Fibroblast of peridontal ligament (primary cell): Measurements from ENCODE around the gene RAP1GAP2.

Experiments
- DNase-seq: peaks from one replicate; pipeline ENCODE4 v3.0.0-alpha.2; 2010; ENCODE audit errors: extremely low read depth

RAP1GAP2 gene

DNA sequence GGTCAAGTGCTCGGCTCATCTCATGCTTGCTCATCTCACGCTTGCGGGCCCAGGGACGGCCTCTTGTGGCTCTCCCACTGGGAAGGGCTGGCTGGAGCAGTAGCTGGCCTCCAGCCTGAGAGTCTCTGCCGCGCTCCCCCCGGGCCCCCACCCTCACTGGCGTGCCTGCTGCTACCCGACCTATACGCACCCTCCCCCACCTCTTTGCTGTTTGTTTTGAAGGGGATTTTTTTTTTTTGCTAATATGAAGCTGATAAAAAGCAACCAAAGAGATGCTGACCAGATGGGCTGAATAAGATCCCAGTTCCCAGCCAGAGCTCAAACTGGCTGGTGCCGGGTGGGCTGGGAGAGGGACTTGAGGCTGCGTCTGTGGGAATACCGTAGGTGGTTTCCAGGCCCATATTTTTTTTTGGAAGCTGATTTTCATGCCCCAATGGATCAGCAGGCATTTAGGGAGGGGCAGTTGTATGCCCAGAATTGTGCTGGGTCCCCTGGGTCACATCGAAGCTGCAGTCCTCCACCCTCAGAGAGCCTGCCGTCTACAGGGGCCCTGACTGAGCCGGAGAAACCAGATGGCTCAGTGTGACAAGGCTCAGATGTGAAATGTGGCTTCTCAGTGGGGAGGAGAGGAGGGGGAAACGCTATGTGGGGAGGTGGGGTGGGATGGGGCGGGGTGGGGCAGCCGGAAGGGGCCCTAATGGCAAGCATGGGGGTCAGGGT, 115.0 kb downstream of the RAP1GAP2 start:
- no peak for DNase-seq

DNA sequence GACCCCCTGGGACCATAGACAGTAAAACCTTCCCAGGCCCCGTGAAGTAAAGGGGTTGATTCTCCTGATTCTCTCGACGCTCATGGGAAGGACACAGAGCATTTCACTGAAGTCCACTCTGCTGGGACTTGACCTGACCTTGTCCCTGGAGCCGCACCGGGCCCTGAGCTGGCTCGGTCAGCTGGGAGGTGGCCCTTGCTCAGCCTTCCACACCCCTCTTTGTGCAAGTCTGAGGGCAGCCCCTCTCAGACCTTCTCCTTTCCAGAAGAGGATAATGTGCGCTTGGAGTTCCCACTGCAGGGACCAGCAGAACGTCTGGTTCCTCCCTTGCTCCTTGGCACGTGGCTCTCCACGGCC, 115.5 kb downstream of the RAP1GAP2 start:
- DNase-seq, result no peak

DNA sequence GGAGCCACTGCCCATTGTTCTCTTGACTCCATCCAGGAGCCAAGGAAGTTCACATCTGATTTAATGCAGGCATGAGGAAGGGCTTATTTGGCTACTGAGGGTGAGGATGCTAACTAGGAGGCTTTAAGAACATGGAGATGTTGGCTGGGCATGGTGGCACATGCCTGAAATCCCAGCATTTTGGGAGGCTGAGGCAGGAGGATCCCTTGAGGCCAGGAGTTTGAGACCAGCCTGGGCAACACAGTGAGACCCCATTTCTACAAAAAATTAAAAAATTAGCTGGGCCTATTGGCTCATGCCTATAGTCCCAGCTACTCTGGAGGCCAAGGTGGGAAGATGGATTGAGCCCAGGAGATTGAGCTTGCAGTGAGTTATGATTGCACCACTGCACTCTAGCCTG, 116.5 kb downstream of the RAP1GAP2 start:
- no peak for DNase-seq

DNA sequence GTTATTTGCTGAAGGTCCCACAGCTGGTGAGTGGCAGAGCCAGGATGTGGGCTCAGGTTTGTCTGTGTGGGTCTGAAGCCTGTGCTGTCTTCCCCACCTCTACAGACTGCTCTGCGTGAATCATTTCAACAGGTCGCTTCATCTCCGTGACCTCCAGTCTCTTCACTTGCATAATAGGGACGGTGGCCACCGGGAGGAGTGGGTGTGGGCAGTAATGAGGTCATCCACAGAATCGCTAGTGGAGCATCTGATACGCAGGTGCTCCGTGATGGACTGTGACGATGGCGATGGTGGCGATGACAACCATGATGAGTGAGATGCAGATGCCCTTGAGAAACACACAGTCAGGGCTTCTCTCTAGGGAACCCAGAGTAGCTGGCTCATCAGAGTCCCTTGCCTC, 120.2 kb downstream of the RAP1GAP2 start:
- no peak for DNase-seq

DNA sequence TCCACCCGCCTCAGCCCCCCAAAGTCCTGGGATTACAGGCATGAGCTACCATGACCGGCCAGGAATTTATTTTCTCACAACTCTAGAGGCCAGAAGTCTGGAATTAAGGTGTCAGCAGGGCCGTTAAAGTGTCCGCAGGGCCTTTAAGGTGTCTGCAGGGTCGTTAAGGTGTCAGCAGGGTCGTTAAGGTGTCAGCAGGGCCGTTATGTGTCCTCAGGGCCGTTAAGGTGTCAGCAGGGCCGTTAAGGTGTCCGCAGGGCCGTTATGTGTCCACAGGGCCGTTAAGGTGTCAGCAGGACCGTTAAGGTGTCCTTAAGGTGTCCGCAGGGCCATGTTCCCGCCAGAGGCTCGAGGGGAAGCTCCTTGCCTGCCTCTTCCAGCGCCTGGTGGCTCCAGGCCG, 125.2 kb downstream of the RAP1GAP2 start:
- DNase-seq, result no peak

DNA sequence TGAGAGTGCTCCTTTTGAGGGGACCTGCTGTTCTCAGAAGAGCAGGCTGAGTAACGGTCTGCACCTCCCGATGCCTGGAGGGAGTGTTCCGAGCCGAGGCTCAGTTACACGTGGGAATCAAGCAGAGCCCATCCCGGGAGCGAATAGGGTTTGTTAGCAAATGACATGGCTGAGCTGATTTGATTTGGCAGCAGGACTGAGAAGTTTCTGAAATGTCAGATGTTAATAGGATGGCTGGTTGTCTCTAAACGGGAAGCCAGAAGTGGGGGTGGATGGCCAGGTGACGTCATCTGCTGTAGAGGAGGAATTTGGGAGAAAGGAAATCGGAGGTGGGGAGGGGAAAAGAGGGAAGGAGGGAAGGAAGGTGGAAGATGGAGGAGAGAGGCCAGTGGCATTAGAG, 128.0 kb downstream of the RAP1GAP2 start:
- peak; percentile 0 for DNase-seq

DNA sequence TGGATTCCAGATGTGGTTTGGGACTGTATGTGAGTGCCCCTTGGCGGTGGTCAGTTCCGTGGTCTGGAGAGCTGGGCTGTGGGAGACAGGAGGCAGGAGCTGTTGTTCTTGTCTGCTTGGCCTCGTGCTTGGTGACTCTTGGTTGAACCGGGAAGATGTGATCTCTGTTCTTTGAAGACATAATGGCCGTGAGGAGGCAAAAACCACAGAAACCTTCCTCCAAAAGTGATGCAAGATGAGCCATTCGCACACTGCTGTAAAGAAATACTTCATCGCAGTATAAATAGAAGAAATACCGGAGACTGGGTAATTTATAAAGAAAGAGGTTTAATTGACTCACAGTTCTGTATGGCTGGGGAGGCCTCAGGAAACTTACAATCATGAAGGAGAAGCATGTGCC, 128.8 kb downstream of the RAP1GAP2 start:
- DNase-seq, result no peak

DNA sequence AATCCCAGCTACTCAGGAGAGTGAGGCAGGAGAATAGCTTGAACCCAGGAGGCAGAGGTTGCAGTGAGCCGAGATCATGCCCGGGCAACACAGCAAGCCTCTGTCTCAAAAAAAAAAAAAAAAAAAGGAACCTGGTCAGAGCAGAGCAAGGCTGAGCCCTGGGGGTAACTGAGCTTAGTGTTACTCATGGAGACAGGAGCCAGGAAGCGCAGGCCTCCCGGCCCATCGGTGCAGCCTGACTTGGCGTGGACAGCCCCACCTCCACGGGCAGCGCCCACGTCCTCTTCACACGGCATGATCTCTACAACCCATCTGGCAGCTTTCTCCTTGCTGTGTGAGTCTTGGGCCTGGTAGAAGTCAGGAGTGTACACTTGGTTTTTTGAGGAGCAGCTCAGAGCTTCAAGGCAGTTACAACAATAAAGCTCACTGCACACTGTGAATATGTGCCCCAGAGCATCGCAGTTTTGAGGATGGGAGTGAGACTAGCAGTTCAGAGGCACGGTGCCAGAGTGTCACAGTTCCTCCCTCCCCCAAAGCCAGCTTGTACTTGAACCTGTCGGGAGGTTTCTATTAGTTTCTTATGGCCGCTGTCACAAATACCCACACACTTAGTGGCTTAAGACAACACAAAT, 129.9 kb downstream of the RAP1GAP2 start:
- no peak for DNase-seq

DNA sequence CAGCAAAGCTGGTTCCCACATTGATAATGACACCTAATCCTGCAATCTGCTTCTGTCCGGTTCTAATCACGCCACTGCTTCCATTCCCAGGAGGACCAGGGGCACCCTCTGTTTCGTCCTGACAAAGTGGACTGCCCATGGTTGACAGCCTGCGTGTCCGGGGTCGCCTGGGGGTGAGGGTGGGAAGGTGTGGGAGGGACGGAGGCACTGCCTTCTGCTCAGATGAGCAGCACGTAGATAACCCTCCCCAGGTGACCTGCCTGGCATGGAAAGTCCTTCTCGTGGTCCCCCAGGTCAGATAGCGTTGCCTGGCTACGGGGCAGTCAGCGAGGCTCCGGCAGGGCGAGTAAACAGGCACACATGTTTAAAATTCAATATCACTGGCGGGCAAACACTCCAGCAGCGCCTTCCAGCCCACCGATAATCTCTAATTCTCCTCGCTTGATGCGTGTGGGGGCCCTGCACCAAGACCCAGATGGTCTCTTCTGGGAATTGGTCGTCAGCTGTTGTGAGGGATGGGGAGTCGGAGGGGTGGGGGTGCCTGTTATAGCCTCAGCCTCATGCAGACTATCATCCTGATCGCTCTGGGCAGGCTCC, 132.2 kb downstream of the RAP1GAP2 start:
- no peak for DNase-seq

DNA sequence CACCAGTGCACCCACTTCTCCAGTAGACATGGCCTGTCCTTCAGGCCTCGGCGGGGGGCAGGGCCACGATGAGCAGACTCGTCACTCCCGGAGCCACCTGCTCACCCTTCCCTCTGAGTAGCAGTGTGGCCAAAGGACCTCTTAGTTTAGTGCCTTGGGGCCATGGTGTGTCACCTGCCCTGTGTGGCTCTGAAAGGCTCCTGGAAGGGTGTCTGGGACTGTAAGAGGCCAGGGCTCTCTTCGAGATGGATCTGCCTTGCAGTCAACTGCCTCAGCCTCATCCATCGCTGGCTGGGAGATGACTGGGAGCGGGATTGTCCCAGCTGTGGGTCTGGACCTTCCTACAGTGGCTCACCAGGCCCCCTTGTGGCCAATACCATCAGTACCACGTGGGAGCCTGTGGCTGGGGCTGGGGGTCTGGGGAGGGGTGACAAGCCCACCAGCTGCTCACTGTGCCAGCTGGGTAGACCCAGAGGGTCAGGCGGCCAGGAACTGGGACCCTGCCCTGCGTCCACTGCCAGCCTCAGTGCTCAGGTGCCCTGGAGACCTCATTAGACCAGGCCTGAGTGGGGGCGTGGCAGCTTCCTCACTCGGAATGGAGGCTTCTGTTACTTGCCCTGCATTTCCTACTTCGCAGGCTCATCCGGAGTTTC, 133.8 kb downstream of the RAP1GAP2 start:
- DNase-seq, result no peak

DNA sequence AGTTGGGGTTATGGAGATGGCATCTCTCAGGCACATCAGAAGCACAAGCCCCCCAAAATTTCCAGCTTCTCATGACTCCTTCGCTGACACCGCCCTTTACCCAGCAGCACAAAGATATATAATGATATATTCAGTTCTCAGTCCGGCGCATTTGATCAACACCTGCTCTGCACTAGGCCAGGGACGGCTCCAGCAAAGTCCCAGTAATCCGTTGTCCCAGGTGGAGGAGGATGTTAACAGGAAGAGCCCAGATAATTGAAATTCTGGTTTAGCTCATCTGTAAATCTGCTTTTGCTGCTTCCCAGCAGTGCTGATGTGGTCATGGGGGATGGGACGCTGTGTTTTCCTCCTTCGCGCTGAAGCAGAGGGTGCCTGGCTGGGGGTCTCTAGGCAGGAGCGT, 135.6 kb downstream of the RAP1GAP2 start:
- no peak for DNase-seq

DNA sequence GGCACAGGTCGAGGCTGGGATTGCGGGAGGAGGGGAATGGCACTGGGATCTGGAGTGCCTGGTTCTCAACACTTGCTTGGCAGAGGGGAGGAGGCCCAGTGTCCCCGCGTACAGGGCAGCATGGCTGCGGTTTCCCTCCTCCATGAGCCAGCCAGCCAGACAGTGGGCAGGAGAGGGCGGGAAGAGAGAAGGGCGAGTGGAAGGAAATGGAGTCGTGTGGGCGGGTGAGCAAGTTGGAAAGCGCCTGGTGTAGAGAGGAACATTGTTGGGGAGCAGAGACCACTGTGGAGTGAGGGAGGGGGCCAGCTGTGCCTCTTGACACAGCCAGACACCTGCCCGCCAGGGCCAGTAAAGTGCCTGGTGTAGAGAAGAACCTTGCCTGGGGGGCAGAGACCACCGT, 136.7 kb downstream of the RAP1GAP2 start:
- no peak for DNase-seq

DNA sequence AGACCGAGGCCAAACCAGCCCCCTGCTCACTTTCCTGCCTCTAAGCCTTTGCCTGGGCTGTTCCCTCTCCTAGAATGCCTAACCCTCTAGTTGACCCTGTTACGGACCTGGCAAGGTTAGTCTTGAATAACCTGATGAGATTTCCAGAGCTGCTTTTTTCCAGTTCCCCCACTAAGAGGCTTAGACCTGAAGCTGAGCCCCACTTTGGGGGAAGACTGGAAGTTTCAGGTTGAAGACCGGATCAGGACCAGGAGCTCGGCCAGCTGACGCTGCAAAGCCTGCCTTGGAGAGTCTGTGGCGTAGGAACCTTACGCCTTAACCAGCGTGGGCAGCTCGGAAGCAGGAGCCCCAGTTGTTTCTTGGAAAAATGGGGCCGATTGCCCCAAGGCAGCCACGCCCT, 137.4 kb downstream of the RAP1GAP2 start:
- DNase-seq, result no peak

DNA sequence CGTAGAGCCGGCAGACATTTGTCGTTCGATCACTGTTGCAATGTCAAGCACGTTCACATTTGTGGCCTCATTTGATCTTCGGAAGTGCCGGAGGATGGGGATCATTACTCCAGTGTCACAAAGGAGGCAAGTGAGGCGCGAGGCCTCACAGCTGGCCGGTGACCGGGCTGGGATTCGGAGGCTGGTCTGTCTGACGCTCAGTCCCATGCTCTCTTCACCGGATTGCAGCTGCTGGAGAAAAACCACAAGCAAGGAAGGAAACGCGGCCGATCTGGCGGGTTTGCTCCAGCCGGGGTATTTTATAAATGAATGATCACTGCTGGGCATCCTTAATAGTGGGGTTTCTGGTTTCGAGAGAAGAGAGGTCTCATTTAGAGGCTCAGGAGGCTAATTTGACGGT, 139.4 kb downstream of the RAP1GAP2 start:
- DNase-seq, result no peak

DNA sequence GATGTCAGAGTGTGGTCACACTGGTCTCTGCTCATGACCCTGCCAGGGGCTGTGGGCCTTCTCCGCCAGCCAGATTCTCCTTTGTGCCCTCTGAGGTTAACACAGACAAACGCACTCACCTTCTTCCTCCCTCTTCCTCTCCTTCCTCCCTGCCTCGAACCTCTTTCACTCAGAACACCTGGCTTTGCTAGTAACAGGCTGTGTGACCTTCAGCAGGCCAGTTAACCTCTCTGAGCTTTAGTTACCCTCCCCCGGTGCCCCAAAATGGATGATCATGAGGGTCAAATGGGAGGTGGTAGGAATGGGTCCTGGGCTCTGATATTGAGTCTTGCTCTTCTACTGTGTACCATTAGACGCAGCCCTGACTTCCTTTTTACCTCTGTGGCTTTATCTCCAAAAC, 140.1 kb downstream of the RAP1GAP2 start:
- DNase-seq, result no peak

DNA sequence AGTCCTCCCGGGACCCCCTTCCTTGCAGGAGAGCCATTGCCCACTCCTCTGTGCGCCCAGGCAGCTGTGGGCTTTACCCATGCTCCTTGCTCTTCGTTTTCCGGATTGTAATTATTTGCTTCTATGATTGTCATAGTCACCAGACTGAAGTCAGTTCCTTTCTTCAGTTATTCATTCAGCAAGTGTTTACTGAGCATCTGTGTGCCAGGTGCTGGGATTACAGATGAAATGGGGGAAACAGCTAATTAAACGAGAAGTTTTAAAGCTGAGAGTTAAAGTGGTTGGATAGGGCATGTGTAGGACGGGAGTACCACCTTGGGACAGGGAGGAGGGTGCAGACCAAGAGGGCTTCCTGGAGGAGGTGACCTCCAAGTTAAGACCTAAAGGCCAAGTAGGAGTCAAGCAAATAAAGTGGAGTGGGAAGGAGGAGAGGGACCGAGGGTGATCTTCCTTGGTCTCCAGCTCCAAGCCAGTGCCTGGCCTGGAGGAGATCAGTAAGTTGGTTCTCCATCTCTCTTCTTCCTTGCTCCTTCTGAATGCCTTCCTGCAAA, 140.6 kb downstream of the RAP1GAP2 start:
- DNase-seq, result no peak

DNA sequence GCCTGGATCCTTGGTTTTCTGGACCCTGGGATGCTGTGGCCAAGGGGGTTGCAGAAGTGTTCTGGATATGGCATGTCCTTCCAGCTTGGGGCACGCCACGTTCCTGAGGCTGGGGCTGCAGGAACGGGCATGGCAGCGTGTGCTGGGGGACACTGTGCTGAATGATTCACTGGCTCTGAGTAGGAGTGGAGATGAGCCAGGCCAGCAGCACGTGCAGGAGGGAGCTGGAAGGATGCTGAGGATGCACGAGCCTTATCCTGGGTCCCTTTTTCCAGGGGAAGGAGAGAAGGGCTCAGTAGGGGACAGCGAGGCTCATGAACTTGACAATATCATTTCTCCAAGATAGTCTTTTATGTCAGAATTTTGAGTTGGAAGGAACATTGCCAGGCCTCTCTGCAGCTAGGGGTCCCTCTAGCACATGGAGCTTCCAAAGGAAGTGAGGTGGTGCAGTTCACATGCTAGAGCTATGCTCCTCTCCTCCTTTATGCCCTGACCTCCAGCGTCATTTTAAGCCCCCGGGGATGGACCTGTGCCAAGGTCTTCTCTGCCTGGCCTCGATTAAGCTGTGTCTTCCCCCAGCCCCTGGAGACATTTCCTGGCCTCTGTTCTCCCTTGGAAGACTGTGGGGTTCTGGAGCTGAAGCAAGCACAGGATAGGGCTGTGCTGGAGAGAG, 141.2 kb downstream of the RAP1GAP2 start:
- DNase-seq, result no peak

DNA sequence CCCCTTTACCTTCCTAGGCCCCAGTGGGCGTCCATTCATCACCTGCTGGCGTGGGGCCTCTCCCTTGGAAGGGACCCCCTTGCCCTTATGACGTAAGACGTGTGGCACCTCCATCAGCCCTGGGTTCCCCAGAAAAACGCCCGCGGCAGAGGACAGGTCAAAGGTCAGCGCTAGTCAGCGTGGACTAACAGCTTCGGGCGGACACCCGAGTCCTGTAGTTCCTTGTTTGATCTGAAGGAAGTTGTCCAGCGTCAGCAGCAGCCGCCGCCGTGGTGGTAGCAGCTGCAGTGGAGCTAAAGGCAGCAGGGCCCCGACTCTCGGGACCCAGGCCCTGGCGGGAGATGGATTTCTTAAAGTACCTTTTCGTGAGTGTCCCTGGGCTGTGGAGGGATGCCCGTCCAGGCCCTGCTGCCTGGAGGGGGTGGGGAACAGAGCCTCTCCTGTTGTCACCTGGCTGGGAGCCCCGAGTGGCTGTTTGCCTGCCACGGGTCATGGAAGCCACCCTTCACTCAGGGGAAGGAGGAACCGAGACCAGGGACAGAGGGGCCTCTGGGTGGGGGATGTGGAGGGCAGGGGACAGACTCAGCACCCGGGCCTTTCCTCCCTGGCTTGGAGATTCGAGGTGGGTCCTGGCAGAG, 143.6 kb downstream of the RAP1GAP2 start:
- DNase-seq, result no peak

DNA sequence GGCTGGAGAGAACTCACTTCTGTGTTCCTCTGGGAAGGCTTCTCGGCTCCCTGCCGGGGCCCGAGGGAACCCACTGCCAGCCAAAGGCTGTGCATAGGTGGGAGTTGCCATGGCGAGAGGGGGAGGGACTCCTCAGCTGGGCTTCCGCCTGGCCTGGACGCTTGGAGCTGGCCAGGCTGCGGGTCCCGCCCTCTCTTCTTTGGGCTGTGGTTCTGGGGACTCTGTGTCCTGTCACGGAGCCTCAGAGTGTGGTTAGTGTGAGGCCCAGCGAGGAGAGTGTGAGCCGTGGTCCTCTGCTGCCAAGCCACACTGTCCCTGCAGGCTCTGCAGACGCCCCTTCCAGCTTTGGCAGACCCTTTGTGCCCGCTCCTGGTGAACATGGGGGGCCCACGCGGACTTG, 144.1 kb downstream of the RAP1GAP2 start:
- DNase-seq, result no peak

DNA sequence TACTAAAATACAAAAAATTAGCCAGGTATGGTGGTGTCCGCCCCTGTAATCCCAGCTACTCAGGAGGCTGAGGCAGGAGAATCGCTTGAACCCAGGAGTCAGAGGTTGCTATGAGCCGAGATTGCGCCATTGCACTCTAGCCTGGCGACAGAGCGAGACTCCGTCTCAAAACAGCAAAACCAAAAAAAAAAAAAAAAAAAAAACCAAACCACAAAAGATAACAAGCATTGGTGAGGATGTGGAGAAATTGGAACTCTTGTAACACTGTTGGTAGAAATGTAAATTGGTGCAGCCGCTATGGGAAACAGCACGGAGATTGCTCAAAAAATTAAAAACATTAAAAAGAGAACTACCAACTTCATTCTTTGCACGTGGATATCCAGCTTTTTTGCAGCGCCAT, 147.7 kb downstream of the RAP1GAP2 start:
- no peak for DNase-seq

DNA sequence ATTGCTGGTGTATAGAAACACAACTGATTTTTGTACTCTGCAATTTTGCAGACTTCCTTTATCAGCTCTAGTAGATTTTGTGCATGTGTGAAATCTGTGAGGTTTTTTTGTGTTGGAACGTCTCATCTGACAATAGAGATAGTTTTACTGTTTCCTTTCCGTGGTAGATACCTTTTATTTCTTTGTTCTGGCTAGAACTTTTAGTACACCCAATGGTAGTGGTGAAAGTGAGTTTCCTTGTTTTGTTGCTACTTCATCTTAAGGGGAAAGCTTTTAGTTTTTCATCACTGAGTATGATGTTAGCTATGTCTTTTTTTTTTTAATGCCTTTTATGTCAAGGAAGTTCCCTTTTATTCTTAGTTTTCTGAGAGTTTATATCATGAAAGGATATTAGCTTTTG, 149.1 kb downstream of the RAP1GAP2 start:
- no peak for DNase-seq

DNA sequence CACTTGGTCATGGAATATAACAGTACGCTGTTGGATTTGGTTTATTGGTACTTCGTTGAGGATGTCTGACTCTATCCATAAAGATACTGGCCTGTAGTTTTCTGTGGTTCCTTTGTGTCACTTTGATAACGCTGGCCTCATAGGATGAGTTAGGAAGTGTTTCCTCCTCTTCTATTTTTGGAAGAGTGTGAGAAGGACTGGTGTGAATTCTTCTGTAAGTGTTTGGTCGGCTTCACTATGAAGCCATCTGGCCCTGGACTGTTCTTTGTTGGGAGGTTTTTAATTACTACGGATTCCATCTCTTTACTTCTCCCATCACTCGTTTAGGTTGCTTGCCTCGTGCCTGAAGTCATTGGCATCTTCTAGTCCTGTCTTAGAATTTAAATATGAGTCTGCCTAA, 149.9 kb downstream of the RAP1GAP2 start:
- no peak for DNase-seq
